ENCODE results near the gene PCDHGB4.
"Not testable (repeated sequence)": the region's sequence is repeated elsewhere in the genome, so short reads cannot be mapped to it uniquely, and the experiment has no call there.

The PCDHGB4 gene

GRCh38 chr5:141430332-141431113 lies 43.0 kb downstream of the PCDHGB4 start, which contains the start of gene PCDHGA12:
Gene PCDHGA12, plus strand, starts transcription at chr5:141430507. Its CDS starts 253 bp downstream, at chr5:141430760.
- Histone ChIP-seq H3K27me3 (peaks cover 100% of the 10 kb centered on the region), H3K4me1 (ENCODE audit: control insufficient read depth in 1 of 2, insufficient read depth in 1 of 2, low read depth in 1 of 2, low read length in 1 of 2) (peaks cover 11 to 13% of the 10 kb centered on the region in 2 experiments), H3K4me3 (ENCODE audit: low read depth in 1 of 2, low read length in 1 of 2) (peak within 1 kb of the TSS; percentile 17 to 26), H3K36me3 (no peaks in the 10 kb centered on the region), H3K27ac (no peak within 1 kb of the TSS), H3K9me3 (peaks cover 16% of the 10 kb centered on the region)
- TF ChIP-seq, protein P1, sequence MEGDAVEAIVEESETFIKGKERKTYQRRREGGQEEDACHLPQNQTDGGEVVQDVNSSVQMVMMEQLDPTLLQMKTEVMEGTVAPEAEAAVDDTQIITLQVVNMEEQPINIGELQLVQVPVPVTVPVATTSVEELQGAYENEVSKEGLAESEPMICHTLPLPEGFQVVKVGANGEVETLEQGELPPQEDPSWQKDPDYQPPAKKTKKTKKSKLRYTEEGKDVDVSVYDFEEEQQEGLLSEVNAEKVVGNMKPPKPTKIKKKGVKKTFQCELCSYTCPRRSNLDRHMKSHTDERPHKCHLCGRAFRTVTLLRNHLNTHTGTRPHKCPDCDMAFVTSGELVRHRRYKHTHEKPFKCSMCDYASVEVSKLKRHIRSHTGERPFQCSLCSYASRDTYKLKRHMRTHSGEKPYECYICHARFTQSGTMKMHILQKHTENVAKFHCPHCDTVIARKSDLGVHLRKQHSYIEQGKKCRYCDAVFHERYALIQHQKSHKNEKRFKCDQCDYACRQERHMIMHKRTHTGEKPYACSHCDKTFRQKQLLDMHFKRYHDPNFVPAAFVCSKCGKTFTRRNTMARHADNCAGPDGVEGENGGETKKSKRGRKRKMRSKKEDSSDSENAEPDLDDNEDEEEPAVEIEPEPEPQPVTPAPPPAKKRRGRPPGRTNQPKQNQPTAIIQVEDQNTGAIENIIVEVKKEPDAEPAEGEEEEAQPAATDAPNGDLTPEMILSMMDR (IDR thresholded peaks at IDR 0.05) = no peak

DNA sequence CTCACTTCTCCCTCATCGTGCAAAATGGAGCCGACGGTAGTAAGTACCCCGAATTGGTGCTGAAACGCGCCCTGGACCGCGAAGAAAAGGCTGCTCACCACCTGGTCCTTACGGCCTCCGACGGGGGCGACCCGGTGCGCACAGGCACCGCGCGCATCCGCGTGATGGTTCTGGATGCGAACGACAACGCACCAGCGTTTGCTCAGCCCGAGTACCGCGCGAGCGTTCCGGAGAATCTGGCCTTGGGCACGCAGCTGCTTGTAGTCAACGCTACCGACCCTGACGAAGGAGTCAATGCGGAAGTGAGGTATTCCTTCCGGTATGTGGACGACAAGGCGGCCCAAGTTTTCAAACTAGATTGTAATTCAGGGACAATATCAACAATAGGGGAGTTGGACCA lies 43.8 kb downstream of the PCDHGB4 start:
- peaks cover 100% of the 10 kb centered on the region for H3K27me3 ChIP-seq
- H3K36me3 ChIP-seq = no peaks in the 10 kb centered on the region
- H3K4me3 ChIP-seq (ENCODE audit: low read depth in 1 of 2, low read length in 1 of 2) = peak overlapping the region; percentile 17 to 26
- no peak overlapping the region for H3K27ac ChIP-seq
- peaks cover 11 to 13% of the 10 kb centered on the region in 2 experiments for H3K4me1 ChIP-seq (ENCODE audit: control insufficient read depth in 1 of 2, insufficient read depth in 1 of 2, low read depth in 1 of 2, low read length in 1 of 2)
- H3K9me3 ChIP-seq = peaks cover 16% of the 10 kb centered on the region
- TF ChIP-seq, protein P1 (IDR thresholded peaks at IDR 0.05) = no peak

GRCh38 chr5:141432308-141432707 lies 44.8 kb downstream of the PCDHGB4 start:
- H3K27ac ChIP-seq; H3K4me3 ChIP-seq (ENCODE audit: low read depth in 1 of 2, low read length in 1 of 2); H3K36me3 ChIP-seq: not testable (repeated sequence)
- peaks cover 16% of the 10 kb centered on the region for H3K9me3 ChIP-seq
- H3K27me3 ChIP-seq = peaks cover 100% of the 10 kb centered on the region
- peaks cover 11 to 13% of the 10 kb centered on the region in 2 experiments for H3K4me1 ChIP-seq (ENCODE audit: control insufficient read depth in 1 of 2, insufficient read depth in 1 of 2, low read depth in 1 of 2, low read length in 1 of 2)

DNA sequence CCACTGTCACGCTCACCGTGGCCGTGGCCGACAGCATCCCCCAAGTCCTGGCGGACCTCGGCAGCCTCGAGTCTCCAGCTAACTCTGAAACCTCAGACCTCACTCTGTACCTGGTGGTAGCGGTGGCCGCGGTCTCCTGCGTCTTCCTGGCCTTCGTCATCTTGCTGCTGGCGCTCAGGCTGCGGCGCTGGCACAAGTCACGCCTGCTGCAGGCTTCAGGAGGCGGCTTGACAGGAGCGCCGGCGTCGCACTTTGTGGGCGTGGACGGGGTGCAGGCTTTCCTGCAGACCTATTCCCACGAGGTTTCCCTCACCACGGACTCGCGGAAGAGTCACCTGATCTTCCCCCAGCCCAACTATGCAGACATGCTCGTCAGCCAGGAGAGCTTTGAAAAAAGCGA lies 45.2 kb downstream of the PCDHGB4 start:
- H3K4me3 ChIP-seq (ENCODE audit: low read depth in 1 of 2, low read length in 1 of 2) = not testable (repeated sequence)
- peaks cover 16% of the 10 kb centered on the region for H3K9me3 ChIP-seq

DNA sequence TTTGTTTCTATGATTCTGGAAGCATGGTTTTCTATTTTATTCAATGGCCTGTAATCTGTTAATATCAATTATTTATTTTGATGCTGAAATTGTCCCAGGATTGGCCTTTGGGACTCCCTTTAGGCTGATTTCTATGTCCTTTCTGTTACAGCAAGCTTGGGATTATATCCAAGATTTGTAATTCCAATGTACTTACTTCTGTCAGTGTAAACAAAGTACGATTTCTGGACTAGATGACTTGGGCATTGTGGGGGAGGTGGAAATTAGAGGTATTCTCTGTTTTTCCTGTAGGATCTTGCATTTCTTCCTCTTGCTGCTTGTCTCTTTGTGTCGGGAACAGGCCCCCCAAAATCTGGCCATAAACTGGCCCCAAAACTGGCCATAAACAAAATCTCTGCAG lies 46.5 kb downstream of the PCDHGB4 start:
- peaks cover 98% of the 10 kb centered on the region for H3K27me3 ChIP-seq
- H3K4me1 ChIP-seq (ENCODE audit: control insufficient read depth in 1 of 2, insufficient read depth in 1 of 2, low read depth in 1 of 2, low read length in 1 of 2) = peaks cover 11 to 13% of the 10 kb centered on the region in 2 experiments
- TF ChIP-seq, protein P1 (IDR thresholded peaks at IDR 0.05) = no peak
- H3K36me3 ChIP-seq = no peaks in the 10 kb centered on the region
- no peak overlapping the region for H3K4me3 ChIP-seq (ENCODE audit: low read depth in 1 of 2, low read length in 1 of 2)
- peaks cover 16% of the 10 kb centered on the region for H3K9me3 ChIP-seq
- no peak overlapping the region for H3K27ac ChIP-seq

More for the DNA sequence above, 45.2 kb downstream of the PCDHGB4 start:
- H3K36me3 ChIP-seq, H3K27ac ChIP-seq: not testable (repeated sequence)
- H3K27me3 ChIP-seq = peaks cover 100% of the 10 kb centered on the region
- H3K4me1 ChIP-seq (ENCODE audit: control insufficient read depth in 1 of 2, insufficient read depth in 1 of 2, low read depth in 1 of 2, low read length in 1 of 2) = peaks cover 11 to 13% of the 10 kb centered on the region in 2 experiments

DNA sequence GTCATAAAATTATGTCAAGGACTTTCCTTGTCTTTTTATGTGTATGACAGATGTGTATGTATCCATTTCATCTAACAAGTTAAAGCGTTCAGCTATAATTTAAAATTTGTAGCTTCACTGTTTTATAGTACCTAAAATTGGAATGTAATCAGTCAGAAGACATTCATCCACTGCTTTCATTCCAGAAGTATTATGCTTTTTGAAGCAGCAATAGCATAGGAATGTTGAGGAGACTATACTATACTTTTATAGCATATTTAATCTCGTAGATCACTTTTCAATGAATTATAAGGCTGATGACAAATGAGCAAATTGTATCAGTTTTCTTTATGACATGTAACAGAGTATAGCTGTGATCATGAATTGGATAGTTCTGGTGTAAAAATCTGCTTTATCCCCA lies 49.7 kb downstream of the PCDHGB4 start:
- Histone ChIP-seq H3K27ac (no peak overlapping the region), H3K9me3 (peaks cover under 1% of the 10 kb centered on the region), H3K27me3 (peaks cover 90% of the 10 kb centered on the region), H3K4me3 (ENCODE audit: low read depth in 1 of 2, low read length in 1 of 2) (no peak overlapping the region), H3K36me3 (no peaks in the 10 kb centered on the region), H3K4me1 (ENCODE audit: control insufficient read depth in 1 of 2, insufficient read depth in 1 of 2, low read depth in 1 of 2, low read length in 1 of 2) (no peaks in the 10 kb centered on the region)
- TF ChIP-seq, protein P1 (IDR thresholded peaks at IDR 0.05) = no peak
